Esophagus muscularis mucosa (tissue), 4 donors: Measurements from ENCODE around the gene SARS2. TPM values are rescaled to one million over a fixed set of nuclear protein-coding genes. Genes with fewer than 3 reads are reported as not detected.

Source experiments
- DNase-seq: peaks from one replicate; pipeline ENCODE4 v3.0.0-alpha.2; 2017; ENCODE audit errors: extremely low spot score
- H3K27ac ChIP-seq, 4 donors: fragments of 200-600 bp; sonication (generic); replicated peaks in 1 of 4; 1 replicate in 3 of 4; 2 replicates in 1 of 4; pipeline ENCODE4 v1.5.1; 2016 to 2019; ENCODE audit warnings: mild to moderate bottlenecking in 1 of 4
- H3K27me3 ChIP-seq, 4 donors: fragments of 200-600 bp; sonication (generic); one replicate each; pipeline versions ENCODE4 v1.5.1 to v1.6.0; 2016 to 2019
- H3K36me3 ChIP-seq, 4 donors: fragments of 200-600 bp; sonication (generic); one replicate each; pipeline ENCODE4 v1.5.1; 2016 to 2019
- H3K4me1 ChIP-seq, 4 donors: fragments of 200-600 bp; sonication (generic); one replicate each; pipeline ENCODE4 v1.5.1; 2016 to 2019
- H3K4me3 ChIP-seq, 4 donors: fragments of 200-600 bp; sonication (generic); 1 replicate in 2 of 4; 2 replicates in 2 of 4; pipeline ENCODE4 v1.5.1; 2016 to 2019; ENCODE audit warnings: mild to moderate bottlenecking in 4 of 4, moderate library complexity in 1 of 4
- H3K9me3 ChIP-seq, 4 donors: fragments of 200-600 bp; sonication (generic); 1 replicate in 3 of 4; 2 replicates in 1 of 4; pipeline ENCODE4 v1.5.1; 2016 to 2019
- EP300 ChIP-seq: sonication (generic); formaldehyde crosslinking; IDR thresholded peaks from one replicate; pipeline ENCODE4 v1.6.1; 2017; ENCODE audit warnings: antibody characterized with exemption
- POLR2A ChIP-seq: fragments of 450-650 bp; IDR thresholded peaks from one replicate; pipeline ENCODE4 v1.6.1; 2017; ENCODE audit warnings: antibody characterized with exemption, moderate library complexity, mild to moderate bottlenecking, low read depth
- POLR2AphosphoS5 ChIP-seq, 2 donors: sonication (generic); formaldehyde crosslinking; IDR thresholded peaks; one replicate each; pipeline ENCODE4 v1.6.1; 2017; ENCODE audit warnings: antibody characterized with exemption in 2 of 2
- WGBS: methylation state at CpG from one replicate; pipeline ENCODE4 v1.1.5; 2018; 5-methylcytosine and 5-hydroxymethylcytosine counted together
- intact Hi-C: fragments of 100-400 bp; cut with DNase I; formaldehyde crosslinking; loops from one replicate; pipeline ENCODE4 v1.15.1; 2023
- total RNA-seq, 4 donors: library from RNA; depleted of rRNA; stranded (reverse); fragments of >200 nt; gene quantifications; one replicate each; pipeline versions ENCODE4 v1.1.0 to v1.2.1, GENCODE V29; 2016
- TF ChIP-seq, protein P1 (sequence below), 3 experiments: fragments of 200-600 bp in 2 of 3; fragments of 450-650 bp in 1 of 3; sonication (generic) in 2 of 3; IDR thresholded peaks; one replicate each; pipeline ENCODE4 v1.5.1; 2017 to 2019; ENCODE audit warnings: antibody characterized with exemption in 3 of 3, mild to moderate bottlenecking in 2 of 3, moderate library complexity in 1 of 3

SARS2 gene
- total RNA-seq, 4 donors from 2014 or later, result 6.8 to 14.6 (median 9.1) TPM

- Histone ChIP-seq H3K27me3 (no peaks in the 10 kb centered on the region), H3K4me3 (no peak overlapping the region), H3K9me3 (no peaks in the 10 kb centered on the region), H3K4me1 (no peaks in the 10 kb centered on the region), H3K36me3 (peaks cover 0 to 36% (median 21%) of the 10 kb centered on the region in 4 donors), H3K27ac (no peak overlapping the region)
- TF ChIP-seq, protein P1, sequence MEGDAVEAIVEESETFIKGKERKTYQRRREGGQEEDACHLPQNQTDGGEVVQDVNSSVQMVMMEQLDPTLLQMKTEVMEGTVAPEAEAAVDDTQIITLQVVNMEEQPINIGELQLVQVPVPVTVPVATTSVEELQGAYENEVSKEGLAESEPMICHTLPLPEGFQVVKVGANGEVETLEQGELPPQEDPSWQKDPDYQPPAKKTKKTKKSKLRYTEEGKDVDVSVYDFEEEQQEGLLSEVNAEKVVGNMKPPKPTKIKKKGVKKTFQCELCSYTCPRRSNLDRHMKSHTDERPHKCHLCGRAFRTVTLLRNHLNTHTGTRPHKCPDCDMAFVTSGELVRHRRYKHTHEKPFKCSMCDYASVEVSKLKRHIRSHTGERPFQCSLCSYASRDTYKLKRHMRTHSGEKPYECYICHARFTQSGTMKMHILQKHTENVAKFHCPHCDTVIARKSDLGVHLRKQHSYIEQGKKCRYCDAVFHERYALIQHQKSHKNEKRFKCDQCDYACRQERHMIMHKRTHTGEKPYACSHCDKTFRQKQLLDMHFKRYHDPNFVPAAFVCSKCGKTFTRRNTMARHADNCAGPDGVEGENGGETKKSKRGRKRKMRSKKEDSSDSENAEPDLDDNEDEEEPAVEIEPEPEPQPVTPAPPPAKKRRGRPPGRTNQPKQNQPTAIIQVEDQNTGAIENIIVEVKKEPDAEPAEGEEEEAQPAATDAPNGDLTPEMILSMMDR (IDR thresholded peaks at IDR 0.05), result no peak
- no peak for TF ChIP-seq POLR2AphosphoS5 (IDR thresholded peaks at IDR 0.05)
- no peak for TF ChIP-seq EP300
- no peak for TF ChIP-seq POLR2A
- DNase-seq, result no peak
- intact Hi-C loops, result no loop called here
- WGBS, result 90% methylated on average over 8 of the region's 13 CpGs
These were observed 12.6 kb downstream of the SARS2 start for GRCh38 chr19:38917921-38918491.

- intact Hi-C loops, result no loop called here
- Histone ChIP-seq H3K4me1 (no peaks in the 10 kb centered on the region), H3K27me3 (peaks cover 0 to 1% (median 0%) of the 10 kb centered on the region in 4 donors), H3K4me3 (no peak overlapping the region), H3K27ac (no peak overlapping the region), H3K36me3 (peaks cover 0 to 34% (median 21%) of the 10 kb centered on the region in 4 donors), H3K9me3 (no peaks in the 10 kb centered on the region)
- DNase-seq, result no peak
- TF ChIP-seq EP300 (no peak), POLR2AphosphoS5 (IDR thresholded peaks at IDR 0.05) (no peak), POLR2A (no peak)
- TF ChIP-seq, protein P1 (IDR thresholded peaks at IDR 0.05), result no peak
- WGBS, result 81% methylated on average over 4 of the region's 9 CpGs
These were observed 13.0 kb downstream of the SARS2 start for GRCh38 chr19:38917516-38917915.

DNA sequence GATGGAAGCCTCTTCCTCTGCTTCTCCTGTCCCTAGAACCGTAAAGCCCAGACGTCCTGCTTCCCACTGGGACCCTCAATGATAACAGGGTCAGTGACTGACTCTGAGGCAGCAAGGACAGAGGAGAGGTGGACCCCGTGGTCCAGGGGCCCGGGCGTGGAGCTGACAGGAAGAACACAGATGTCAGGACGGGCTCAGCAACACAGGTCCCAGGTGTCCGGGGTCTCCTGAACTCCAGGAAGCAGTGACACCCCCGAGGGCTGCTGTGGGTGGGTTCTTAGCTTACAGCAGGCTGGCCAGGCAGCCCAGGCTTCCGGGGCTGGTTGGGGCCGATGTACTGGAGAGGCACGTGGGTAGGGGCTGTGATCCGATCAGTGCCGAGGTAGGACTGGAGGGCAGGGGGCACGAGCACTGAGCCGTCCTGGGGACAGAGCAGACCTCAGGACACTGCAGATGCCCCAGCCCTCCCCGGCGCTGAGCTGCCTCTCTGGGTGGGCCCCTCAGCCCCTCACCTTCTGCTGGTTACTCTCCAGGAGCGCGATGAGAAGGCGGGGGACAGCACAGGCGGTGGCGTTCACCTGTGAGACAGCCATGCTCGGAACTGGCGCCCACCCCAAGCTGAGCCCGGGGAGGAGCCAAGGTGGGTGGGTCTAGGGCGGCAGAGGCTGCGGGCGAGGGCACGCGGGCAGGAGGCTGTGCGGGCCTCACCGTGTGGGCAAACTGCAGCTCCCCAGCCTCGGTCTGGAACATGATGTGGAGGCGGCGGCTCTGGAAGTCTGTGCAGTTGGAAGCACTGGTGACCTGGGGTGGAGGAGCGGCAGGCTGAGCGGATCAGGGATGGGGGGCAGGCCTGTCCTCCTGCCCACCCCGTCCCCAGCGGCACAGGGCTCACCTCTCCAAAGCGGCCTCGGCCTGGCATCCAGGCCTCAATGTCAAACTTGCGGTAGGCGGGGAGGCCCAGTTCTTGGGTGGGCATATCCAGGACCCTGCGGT is 14.9 kb downstream of the SARS2 start:
- Histone ChIP-seq H3K27ac (no peak overlapping the region), H3K4me1 (peaks cover 0 to 6% (median 2%) of the 10 kb centered on the region in 4 donors), H3K36me3 (peaks cover 0 to 19% (median 7%) of the 10 kb centered on the region in 4 donors), H3K27me3 (peaks cover 0 to 20% (median 9%) of the 10 kb centered on the region in 4 donors), H3K9me3 (no peaks in the 10 kb centered on the region), H3K4me3 (no peak overlapping the region)
- TF ChIP-seq, protein P1 (IDR thresholded peaks at IDR 0.05), result no peak
- TF ChIP-seq POLR2AphosphoS5 (IDR thresholded peaks at IDR 0.05), result no peak
- TF ChIP-seq EP300, result no peak
- TF ChIP-seq POLR2A, result no peak
- intact Hi-C loops, result no loop called here
- DNase-seq, result no peak
- WGBS, result 91% methylated on average over 38 of the region's 44 CpGs

GRCh38 chr19:38913958-38914357 is 16.6 kb downstream of the SARS2 start:
- Histone ChIP-seq H3K27ac (no peak overlapping the region), H3K4me1 (peaks cover 0 to 6% (median 2%) of the 10 kb centered on the region in 4 donors)

More at GRCh38 chr19:38913958-38914357, 16.6 kb downstream of the SARS2 start:
- Histone ChIP-seq H3K9me3 (no peaks in the 10 kb centered on the region), H3K27me3 (peaks cover 0 to 22% (median 9%) of the 10 kb centered on the region in 4 donors), H3K36me3 (peaks cover 0 to 18% (median 11%) of the 10 kb centered on the region in 4 donors), H3K4me3 (no peak overlapping the region)
- no peak for TF ChIP-seq EP300
- TF ChIP-seq POLR2A, result no peak
- TF ChIP-seq POLR2AphosphoS5 (IDR thresholded peaks at IDR 0.05), result no peak
- TF ChIP-seq, protein P1 (IDR thresholded peaks at IDR 0.05), result no peak
- intact Hi-C loops, result no loop called here
- 95% methylated on average over 8 of the region's 8 CpGs for WGBS
- DNase-seq, result no peak
